ENCODE measurements around the gene KRTAP12-2.

KRTAP12-2 gene

GRCh38 chr21:44626673-44627143, 40.0 kb downstream of the KRTAP12-2 start, which contains the start of gene KRTAP10-9:
Gene KRTAP10-9, plus strand, starts transcription at chr21:44627093. Its CDS starts 79 bp downstream, at chr21:44627172.
- H2BK120ac ChIP-seq (ENCODE audit: low read depth, low read length), result no peak within 1 kb of the TSS
- H3K4me2 ChIP-seq (ENCODE audit: insufficient read depth, low read length, poor library complexity, severe bottlenecking), result no peak within 1 kb of the TSS
- no peak within 1 kb of the TSS for H3K4ac ChIP-seq (ENCODE audit: low read length)
- peak within 1 kb of the TSS; percentile 28 for H3K14ac ChIP-seq (ENCODE audit: low read length)
- H2BK12ac ChIP-seq (ENCODE audit: low read length), result peak within 1 kb of the TSS; percentile 92
- H2BK5ac ChIP-seq (ENCODE audit: low read length), result no peak within 1 kb of the TSS
- H3K4me1 ChIP-seq (ENCODE audit: control insufficient read depth in 2 of 2, insufficient read depth in 1 of 2, low read depth in 1 of 2, low read length in 2 of 2), result no peaks in the 10 kb centered on the region
- peaks cover 4 to 8% of the 10 kb centered on the region in 2 donors for H3K9me3 ChIP-seq (replicated peaks in 1 of 2; ENCODE audit: control insufficient read depth in 2 of 2, insufficient read depth in 1 of 2, low read depth in 1 of 2, low read length in 2 of 2)
- no peak for DNase-seq (ENCODE audit: low spot score)
- no peaks in the 10 kb centered on the region for H3K36me3 ChIP-seq (replicated peaks in 1 of 2; ENCODE audit: control insufficient read depth in 2 of 2, insufficient read depth in 2 of 2, low read length in 2 of 2)
- no peak within 1 kb of the TSS for H2AFZ ChIP-seq (ENCODE audit: low read length)
- H2AK5ac ChIP-seq (ENCODE audit: low read depth, low read length), result no peak within 1 kb of the TSS
- H4K8ac ChIP-seq (ENCODE audit: low read depth, low read length), result peak within 1 kb of the TSS; percentile 77
- H3K27ac ChIP-seq (replicated peaks; ENCODE audit: low read length), result no peak within 1 kb of the TSS
- H2BK15ac ChIP-seq (ENCODE audit: low read length), result no peak within 1 kb of the TSS
- H3K4me3 ChIP-seq (ENCODE audit: low read length in 2 of 2), result peak within 1 kb of the TSS in 1 of 2 donors; percentile 28
- H3K18ac ChIP-seq (ENCODE audit: low read length), result peak within 1 kb of the TSS; percentile 67
- H4K91ac ChIP-seq (ENCODE audit: low read depth, low read length, poor library complexity), result no peak within 1 kb of the TSS
- no peaks in the 10 kb centered on the region for H3K79me1 ChIP-seq (ENCODE audit: low read depth, low read length)
- no peak within 1 kb of the TSS for H3K23ac ChIP-seq (ENCODE audit: low read depth, low read length, poor library complexity)
- WGBS, 2 donors (ENCODE audit: extremely low coverage in 2 of 2, insufficient read length in 2 of 2, insufficient replicate concordance in 1 of 2), result no CpG with 5 or more reads among the region's 7 CpGs
- no peaks in the 10 kb centered on the region for H3K27me3 ChIP-seq (ENCODE audit: control insufficient read depth in 3 of 3, insufficient read depth in 3 of 3, low read depth in 1 of 3, low read length in 3 of 3)
- no peak within 1 kb of the TSS for H3K9ac ChIP-seq (ENCODE audit: low read depth, low read length, poor library complexity)

GRCh38 chr21:44626262-44626661, 40.5 kb downstream of the KRTAP12-2 start:
- no peaks in the 10 kb centered on the region for H3K27me3 ChIP-seq (ENCODE audit: control insufficient read depth in 3 of 3, insufficient read depth in 3 of 3, low read depth in 1 of 3, low read length in 3 of 3)
- H3K4me1 ChIP-seq (ENCODE audit: control insufficient read depth in 2 of 2, insufficient read depth in 1 of 2, low read depth in 1 of 2, low read length in 2 of 2), result no peaks in the 10 kb centered on the region
- no peak overlapping the region for H2BK5ac ChIP-seq (ENCODE audit: low read length)
- H3K14ac ChIP-seq (ENCODE audit: low read length), result no peak overlapping the region
- no peak overlapping the region for H2BK120ac ChIP-seq (ENCODE audit: low read depth, low read length)
- peak overlapping the region; percentile 50 for H3K18ac ChIP-seq (ENCODE audit: low read length)
- no CpG with 5 or more reads among the region's 10 CpGs for WGBS, 2 donors (ENCODE audit: extremely low coverage in 2 of 2, insufficient read length in 2 of 2, insufficient replicate concordance in 1 of 2)
- H2AFZ ChIP-seq (ENCODE audit: low read length), result no peak overlapping the region
- no peak overlapping the region for H3K9ac ChIP-seq (ENCODE audit: low read depth, low read length, poor library complexity)
- no peak overlapping the region for H3K27ac ChIP-seq (replicated peaks; ENCODE audit: low read length)
- H3K4me3 ChIP-seq (ENCODE audit: low read length in 2 of 2), result no peak overlapping the region
- no peak overlapping the region for H2BK12ac ChIP-seq (ENCODE audit: low read length)
- H3K23ac ChIP-seq (ENCODE audit: low read depth, low read length, poor library complexity), result no peak overlapping the region
- no peak overlapping the region for H2AK5ac ChIP-seq (ENCODE audit: low read depth, low read length)
- H3K79me1 ChIP-seq (ENCODE audit: low read depth, low read length), result no peaks in the 10 kb centered on the region
- H3K4me2 ChIP-seq (ENCODE audit: insufficient read depth, low read length, poor library complexity, severe bottlenecking), result no peak overlapping the region
- peaks cover 4 to 8% of the 10 kb centered on the region in 2 donors for H3K9me3 ChIP-seq (replicated peaks in 1 of 2; ENCODE audit: control insufficient read depth in 2 of 2, insufficient read depth in 1 of 2, low read depth in 1 of 2, low read length in 2 of 2)
- H4K8ac ChIP-seq (ENCODE audit: low read depth, low read length), result no peak overlapping the region
- DNase-seq (ENCODE audit: low spot score), result no peak
- H2BK15ac ChIP-seq (ENCODE audit: low read length), result no peak overlapping the region
- no peak overlapping the region for H3K4ac ChIP-seq (ENCODE audit: low read length)
- H4K91ac ChIP-seq (ENCODE audit: low read depth, low read length, poor library complexity), result no peak overlapping the region
- H3K36me3 ChIP-seq (replicated peaks in 1 of 2; ENCODE audit: control insufficient read depth in 2 of 2, insufficient read depth in 2 of 2, low read length in 2 of 2), result no peaks in the 10 kb centered on the region

GRCh38 chr21:44625756-44626155, 41.0 kb downstream of the KRTAP12-2 start:
- H3K18ac ChIP-seq (ENCODE audit: low read length), result no peak overlapping the region
- no peak overlapping the region for H2AFZ ChIP-seq (ENCODE audit: low read length)
- no peak overlapping the region for H3K14ac ChIP-seq (ENCODE audit: low read length)
- H2BK120ac ChIP-seq (ENCODE audit: low read depth, low read length), result no peak overlapping the region
- H3K4ac ChIP-seq (ENCODE audit: low read length), result no peak overlapping the region
- no peaks in the 10 kb centered on the region for H3K27me3 ChIP-seq (ENCODE audit: control insufficient read depth in 3 of 3, insufficient read depth in 3 of 3, low read depth in 1 of 3, low read length in 3 of 3)
- no peak overlapping the region for H3K23ac ChIP-seq (ENCODE audit: low read depth, low read length, poor library complexity)
- no peak overlapping the region for H3K9ac ChIP-seq (ENCODE audit: low read depth, low read length, poor library complexity)
- H2AK5ac ChIP-seq (ENCODE audit: low read depth, low read length), result no peak overlapping the region
- no peak overlapping the region for H3K4me3 ChIP-seq (ENCODE audit: low read length in 2 of 2)
- no peak overlapping the region for H3K27ac ChIP-seq (replicated peaks; ENCODE audit: low read length)
- H4K8ac ChIP-seq (ENCODE audit: low read depth, low read length), result no peak overlapping the region
- no peak overlapping the region for H4K91ac ChIP-seq (ENCODE audit: low read depth, low read length, poor library complexity)
- WGBS, 2 donors (ENCODE audit: extremely low coverage in 2 of 2, insufficient read length in 2 of 2, insufficient replicate concordance in 1 of 2), result no CpG with 5 or more reads among the region's 7 CpGs
- H3K4me1 ChIP-seq (ENCODE audit: control insufficient read depth in 2 of 2, insufficient read depth in 1 of 2, low read depth in 1 of 2, low read length in 2 of 2), result no peaks in the 10 kb centered on the region
- peaks cover 4 to 8% of the 10 kb centered on the region in 2 donors for H3K9me3 ChIP-seq (replicated peaks in 1 of 2; ENCODE audit: control insufficient read depth in 2 of 2, insufficient read depth in 1 of 2, low read depth in 1 of 2, low read length in 2 of 2)
- H2BK15ac ChIP-seq (ENCODE audit: low read length), result no peak overlapping the region
- no peaks in the 10 kb centered on the region for H3K36me3 ChIP-seq (replicated peaks in 1 of 2; ENCODE audit: control insufficient read depth in 2 of 2, insufficient read depth in 2 of 2, low read length in 2 of 2)
- H3K4me2 ChIP-seq (ENCODE audit: insufficient read depth, low read length, poor library complexity, severe bottlenecking), result no peak overlapping the region
- DNase-seq (ENCODE audit: low spot score), result no peak
- no peaks in the 10 kb centered on the region for H3K79me1 ChIP-seq (ENCODE audit: low read depth, low read length)
- H2BK5ac ChIP-seq (ENCODE audit: low read length), result no peak overlapping the region
- no peak overlapping the region for H2BK12ac ChIP-seq (ENCODE audit: low read length)

GRCh38 chr21:44623575-44623974, 43.2 kb downstream of the KRTAP12-2 start:
- peaks cover 8 to 10% of the 10 kb centered on the region in 2 donors for H3K9me3 ChIP-seq (replicated peaks in 1 of 2; ENCODE audit: control insufficient read depth in 2 of 2, insufficient read depth in 1 of 2, low read depth in 1 of 2, low read length in 2 of 2)

More at GRCh38 chr21:44623575-44623974, 43.2 kb downstream of the KRTAP12-2 start:
- H2BK120ac ChIP-seq (ENCODE audit: low read depth, low read length), result no peak overlapping the region
- no peak overlapping the region for H2BK12ac ChIP-seq (ENCODE audit: low read length)
- H3K4me2 ChIP-seq (ENCODE audit: insufficient read depth, low read length, poor library complexity, severe bottlenecking), result no peak overlapping the region
- DNase-seq (ENCODE audit: low spot score), result no peak
- no peak overlapping the region for H3K14ac ChIP-seq (ENCODE audit: low read length)
- no peak overlapping the region for H3K23ac ChIP-seq (ENCODE audit: low read depth, low read length, poor library complexity)
- no peak overlapping the region for H3K18ac ChIP-seq (ENCODE audit: low read length)
- no peak overlapping the region for H3K27ac ChIP-seq (replicated peaks; ENCODE audit: low read length)
- no peak overlapping the region for H3K4ac ChIP-seq (ENCODE audit: low read length)
- H2BK15ac ChIP-seq (ENCODE audit: low read length), result no peak overlapping the region
- no peak overlapping the region for H3K9ac ChIP-seq (ENCODE audit: low read depth, low read length, poor library complexity)
- no peak overlapping the region for H2AK5ac ChIP-seq (ENCODE audit: low read depth, low read length)
- no peaks in the 10 kb centered on the region for H3K79me1 ChIP-seq (ENCODE audit: low read depth, low read length)
- H3K4me3 ChIP-seq (ENCODE audit: low read length in 2 of 2), result no peak overlapping the region
- no peaks in the 10 kb centered on the region for H3K27me3 ChIP-seq (ENCODE audit: control insufficient read depth in 3 of 3, insufficient read depth in 3 of 3, low read depth in 1 of 3, low read length in 3 of 3)
- H4K91ac ChIP-seq (ENCODE audit: low read depth, low read length, poor library complexity), result no peak overlapping the region
- H2BK5ac ChIP-seq (ENCODE audit: low read length), result no peak overlapping the region
- H3K36me3 ChIP-seq (replicated peaks in 1 of 2; ENCODE audit: control insufficient read depth in 2 of 2, insufficient read depth in 2 of 2, low read length in 2 of 2), result no peaks in the 10 kb centered on the region
- no peak overlapping the region for H4K8ac ChIP-seq (ENCODE audit: low read depth, low read length)
- no peaks in the 10 kb centered on the region for H3K4me1 ChIP-seq (ENCODE audit: control insufficient read depth in 2 of 2, insufficient read depth in 1 of 2, low read depth in 1 of 2, low read length in 2 of 2)
- H2AFZ ChIP-seq (ENCODE audit: low read length), result no peak overlapping the region
